GM18909 (cell line): ENCODE data around the gene SYT7.

ENCODE experiments used
- ATAC-seq: cut with Tn5 transposase; IDR thresholded peaks from one replicate; pipeline ENCODE4 v1.9.1; 2021; ENCODE audit warnings: mild to moderate bottlenecking; ENCODE audit not compliant: unreplicated experiment, poor library complexity

The SYT7 gene

GRCh38 chr11:61586792-61587430 lies 6.0 kb upstream of the SYT7 start:
- no peak for ATAC-seq

GRCh38 chr11:61585115-61585514 lies 4.2 kb upstream of the SYT7 start:
- ATAC-seq = no peak

- ATAC-seq = no peak
Measured at GRCh38 chr11:61581931-61582330, 1.1 kb upstream of the SYT7 start.

GRCh38 chr11:61580271-61580888 lies 496 bp downstream of the SYT7 start:
- no peak for ATAC-seq

GRCh38 chr11:61579676-61580270 lies 1.1 kb downstream of the SYT7 start:
- ATAC-seq = no peak

GRCh38 chr11:61578819-61579675 lies 1.8 kb downstream of the SYT7 start:
- no peak for ATAC-seq

- ATAC-seq = no peak
Measured at GRCh38 chr11:61577383-61578118, 3.3 kb downstream of the SYT7 start.

- ATAC-seq = no peak
Measured at GRCh38 chr11:61575886-61576861, 4.7 kb downstream of the SYT7 start.

- ATAC-seq = no peak
Measured at GRCh38 chr11:61574611-61575010, 6.3 kb downstream of the SYT7 start.

GRCh38 chr11:61572913-61573312 lies 8.0 kb downstream of the SYT7 start:
- no peak for ATAC-seq

GRCh38 chr11:61571869-61572268 lies 9.0 kb downstream of the SYT7 start:
- no peak for ATAC-seq

GRCh38 chr11:61571337-61571736 lies 9.5 kb downstream of the SYT7 start:
- no peak for ATAC-seq

GRCh38 chr11:61569701-61570100 lies 11.2 kb downstream of the SYT7 start:
- no peak for ATAC-seq

GRCh38 chr11:61569018-61569417 lies 11.9 kb downstream of the SYT7 start:
- no peak for ATAC-seq

GRCh38 chr11:61567286-61568061 lies 13.4 kb downstream of the SYT7 start:
- no peak for ATAC-seq

GRCh38 chr11:61564936-61565696 lies 15.8 kb downstream of the SYT7 start:
- ATAC-seq = no peak

GRCh38 chr11:61560751-61561150 lies 20.1 kb downstream of the SYT7 start:
- ATAC-seq = no peak

GRCh38 chr11:61556621-61557020 lies 24.3 kb downstream of the SYT7 start:
- no peak for ATAC-seq
